Fibroblast of lung (primary cell): ENCODE measurements around the gene EVI5.

Experiments used
- EZH2 ChIP-seq: IDR thresholded peaks from 2 replicates; pipeline ENCODE4 v1.5.1; 2012; ENCODE audit warnings: low read length, control low read depth, mild to moderate bottlenecking; ENCODE audit errors: missing control alignments
- TF ChIP-seq, protein P1 (sequence below), 2 donors: IDR thresholded peaks in 1 of 2; conservative IDR thresholded peaks in 1 of 2; 1 replicate in 1 of 2; 2 replicates in 1 of 2; pipeline ENCODE4 v1.5.1; 2011 to 2012; ENCODE audit warnings: low read length in 2 of 2, control low read depth in 1 of 2, inconsistent platforms in 1 of 2, low read depth in 1 of 2, mild to moderate bottlenecking in 1 of 2

GRCh38 chr1:92536211-92536979 lies 248.5 kb downstream of the EVI5 start:
- TF ChIP-seq, protein P1, sequence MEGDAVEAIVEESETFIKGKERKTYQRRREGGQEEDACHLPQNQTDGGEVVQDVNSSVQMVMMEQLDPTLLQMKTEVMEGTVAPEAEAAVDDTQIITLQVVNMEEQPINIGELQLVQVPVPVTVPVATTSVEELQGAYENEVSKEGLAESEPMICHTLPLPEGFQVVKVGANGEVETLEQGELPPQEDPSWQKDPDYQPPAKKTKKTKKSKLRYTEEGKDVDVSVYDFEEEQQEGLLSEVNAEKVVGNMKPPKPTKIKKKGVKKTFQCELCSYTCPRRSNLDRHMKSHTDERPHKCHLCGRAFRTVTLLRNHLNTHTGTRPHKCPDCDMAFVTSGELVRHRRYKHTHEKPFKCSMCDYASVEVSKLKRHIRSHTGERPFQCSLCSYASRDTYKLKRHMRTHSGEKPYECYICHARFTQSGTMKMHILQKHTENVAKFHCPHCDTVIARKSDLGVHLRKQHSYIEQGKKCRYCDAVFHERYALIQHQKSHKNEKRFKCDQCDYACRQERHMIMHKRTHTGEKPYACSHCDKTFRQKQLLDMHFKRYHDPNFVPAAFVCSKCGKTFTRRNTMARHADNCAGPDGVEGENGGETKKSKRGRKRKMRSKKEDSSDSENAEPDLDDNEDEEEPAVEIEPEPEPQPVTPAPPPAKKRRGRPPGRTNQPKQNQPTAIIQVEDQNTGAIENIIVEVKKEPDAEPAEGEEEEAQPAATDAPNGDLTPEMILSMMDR (conservative IDR thresholded peaks at IDR 0.05 in 1 of 2, IDR thresholded peaks at IDR 0.05 in 1 of 2; ENCODE audit: low read depth in 1 of 2, low read length in 2 of 2), result no peak
- TF ChIP-seq EZH2, result no peak
